ENCODE data around the gene FBP1. TPM values are rescaled to one million over a fixed set of nuclear protein-coding genes. Genes with fewer than 3 reads are reported as not detected.

Gene FBP1
- polyA plus RNA-seq, 3 donors, result 82.2 to 95.5 (median 84.4) TPM

GRCh38 chr9:94603259-94604160, 35.8 kb downstream of the FBP1 start:
- Mint-ChIP-seq H3K9me3 (peaks cover 0 to 2% (median 0%) of the 10 kb centered on the region in 7 donors), H3K4me1 (peaks cover 10% of the 10 kb centered on the region), H3K36me3 (peaks cover 53 to 68% of the 10 kb centered on the region in 2 donors), H3K27me3 (ENCODE audit: low read depth in 3 of 3) (peaks cover 0 to 7% (median 0%) of the 10 kb centered on the region in 3 donors), H3K27ac (no peak overlapping the region), H3K4me3 (no peak overlapping the region)
- H3K27me3 ChIP-seq (ENCODE audit: control insufficient read depth in 2 of 2, insufficient read depth in 2 of 2, low read length in 2 of 2), result no peaks in the 10 kb centered on the region
- peak; percentile 36 to 63 (median 52) for DNase-seq
- no peak overlapping the region for H3K4me3 ChIP-seq (replicated peaks in 1 of 3; ENCODE audit: low read depth in 2 of 3, low read length in 3 of 3)
- no peaks in the 10 kb centered on the region for H3K9me3 ChIP-seq (replicated peaks in 1 of 2; ENCODE audit: control insufficient read depth in 1 of 2, insufficient read depth in 1 of 2, low read length in 2 of 2)
- H3K9ac ChIP-seq (ENCODE audit: insufficient read depth, low read length, poor library complexity, severe bottlenecking), result no peak overlapping the region
- no peak overlapping the region for H3K4me2 ChIP-seq (replicated peaks; ENCODE audit: extremely low read depth, low read length, poor library complexity, severe bottlenecking)
- no peaks in the 10 kb centered on the region for H3K79me2 ChIP-seq (ENCODE audit: insufficient read depth, low read length)
- peak; percentile 78 for TF ChIP-seq CTCF (IDR thresholded peaks at IDR 0.05)
- no peaks in the 10 kb centered on the region for H3K4me1 ChIP-seq (ENCODE audit: control insufficient read depth in 1 of 2, insufficient read depth in 2 of 2, low read length in 2 of 2)
- no peak overlapping the region for H3K27ac ChIP-seq (ENCODE audit: low read depth in 1 of 2, low read length in 2 of 2)
- H3K36me3 ChIP-seq (replicated peaks in 1 of 2; ENCODE audit: control insufficient read depth in 1 of 2, insufficient read depth in 2 of 2, low read length in 2 of 2), result peaks cover 40 to 67% of the 10 kb centered on the region in 2 donors
- H4K20me1 ChIP-seq (ENCODE audit: insufficient read depth, low read length), result no peaks in the 10 kb centered on the region
- H2AFZ ChIP-seq (ENCODE audit: insufficient read depth, low read depth, low read length, poor library complexity, severe bottlenecking), result no peak overlapping the region
- 41% methylated on average over 8 of the region's 21 CpGs for WGBS (ENCODE audit: insufficient coverage)
- intact Hi-C loops (cut with micrococcal nuclease), result no loop called here

- H3K36me3 ChIP-seq (replicated peaks in 1 of 2; ENCODE audit: control insufficient read depth in 1 of 2, insufficient read depth in 2 of 2, low read length in 2 of 2), result peaks cover 40 to 58% of the 10 kb centered on the region in 2 donors
- H2AFZ ChIP-seq (ENCODE audit: insufficient read depth, low read depth, low read length, poor library complexity, severe bottlenecking), result no peak overlapping the region
- H4K20me1 ChIP-seq (ENCODE audit: insufficient read depth, low read length), result no peaks in the 10 kb centered on the region
- no peak for DNase-seq
- Mint-ChIP-seq H3K27ac (no peak overlapping the region), H3K36me3 (peaks cover 50 to 61% of the 10 kb centered on the region in 2 donors), H3K4me1 (peaks cover 6% of the 10 kb centered on the region), H3K4me3 (no peak overlapping the region), H3K27me3 (ENCODE audit: low read depth in 3 of 3) (peaks cover 0 to 7% (median 5%) of the 10 kb centered on the region in 3 donors), H3K9me3 (peaks cover 0 to 2% (median 0%) of the 10 kb centered on the region in 7 donors)
- 100% methylated on average over 1 of the region's 6 CpGs for WGBS (ENCODE audit: insufficient coverage)
- no peak for TF ChIP-seq CTCF (IDR thresholded peaks at IDR 0.05)
- H3K9ac ChIP-seq (ENCODE audit: insufficient read depth, low read length, poor library complexity, severe bottlenecking), result no peak overlapping the region
- no peak overlapping the region for H3K4me3 ChIP-seq (replicated peaks in 1 of 3; ENCODE audit: low read depth in 2 of 3, low read length in 3 of 3)
- intact Hi-C loops (cut with micrococcal nuclease), result no loop called here
- H3K4me1 ChIP-seq (ENCODE audit: control insufficient read depth in 1 of 2, insufficient read depth in 2 of 2, low read length in 2 of 2), result no peaks in the 10 kb centered on the region
- no peak overlapping the region for H3K4me2 ChIP-seq (replicated peaks; ENCODE audit: extremely low read depth, low read length, poor library complexity, severe bottlenecking)
- no peak overlapping the region for H3K27ac ChIP-seq (ENCODE audit: low read depth in 1 of 2, low read length in 2 of 2)
- H3K79me2 ChIP-seq (ENCODE audit: insufficient read depth, low read length), result no peaks in the 10 kb centered on the region
- H3K27me3 ChIP-seq (ENCODE audit: control insufficient read depth in 2 of 2, insufficient read depth in 2 of 2, low read length in 2 of 2), result no peaks in the 10 kb centered on the region
- no peaks in the 10 kb centered on the region for H3K9me3 ChIP-seq (replicated peaks in 1 of 2; ENCODE audit: control insufficient read depth in 1 of 2, insufficient read depth in 1 of 2, low read length in 2 of 2)
Observed at GRCh38 chr9:94602666-94603065, 36.7 kb downstream of the FBP1 start.
